Brain pericyte (primary cell): ENCODE results near the gene GLP2R.

Experiments
- DNase-seq: peaks from one replicate; pipeline ENCODE4 v3.0.0-alpha.2; 2012; ENCODE audit warnings: low read depth, low spot score

Gene GLP2R

DNA sequence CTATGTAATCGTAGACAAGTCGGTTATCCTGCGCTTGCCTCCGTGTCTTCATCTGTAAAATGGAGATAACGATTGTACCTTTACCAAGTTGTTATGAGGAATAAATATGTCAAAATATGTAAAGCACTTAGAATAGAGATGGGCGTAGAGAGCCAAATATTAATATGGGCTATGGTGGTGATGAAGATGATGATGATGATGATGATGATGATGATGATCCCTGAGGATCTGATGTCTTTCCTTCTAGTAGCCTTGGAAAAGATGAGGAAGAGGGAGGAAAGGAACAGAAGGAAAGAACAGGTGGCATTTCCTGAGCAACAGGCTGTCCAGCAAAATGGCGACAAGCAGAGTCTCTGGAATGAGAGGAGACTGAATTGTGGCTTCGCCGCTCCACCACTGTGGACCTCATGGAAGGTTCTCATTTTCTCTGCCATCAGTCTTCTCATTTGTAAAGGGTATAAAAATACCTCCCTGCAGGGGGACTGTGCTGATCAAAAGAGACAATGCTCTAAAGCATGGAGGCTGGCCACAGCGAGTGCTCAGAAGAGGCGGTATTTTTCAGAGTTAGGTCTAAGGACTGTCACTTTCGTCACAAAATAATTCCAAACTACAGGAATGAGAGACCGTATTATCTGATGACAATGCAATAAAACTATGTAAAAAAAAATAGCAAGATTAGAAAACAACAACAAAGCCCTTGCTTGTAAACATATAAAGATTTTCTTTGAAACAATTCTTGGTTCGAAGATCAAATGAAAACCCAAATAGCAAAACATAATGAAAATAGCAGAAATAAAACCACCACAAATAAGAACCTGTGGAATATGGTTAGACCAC is 96.5 kb downstream of the GLP2R start:
- DNase-seq, result no peak

DNA sequence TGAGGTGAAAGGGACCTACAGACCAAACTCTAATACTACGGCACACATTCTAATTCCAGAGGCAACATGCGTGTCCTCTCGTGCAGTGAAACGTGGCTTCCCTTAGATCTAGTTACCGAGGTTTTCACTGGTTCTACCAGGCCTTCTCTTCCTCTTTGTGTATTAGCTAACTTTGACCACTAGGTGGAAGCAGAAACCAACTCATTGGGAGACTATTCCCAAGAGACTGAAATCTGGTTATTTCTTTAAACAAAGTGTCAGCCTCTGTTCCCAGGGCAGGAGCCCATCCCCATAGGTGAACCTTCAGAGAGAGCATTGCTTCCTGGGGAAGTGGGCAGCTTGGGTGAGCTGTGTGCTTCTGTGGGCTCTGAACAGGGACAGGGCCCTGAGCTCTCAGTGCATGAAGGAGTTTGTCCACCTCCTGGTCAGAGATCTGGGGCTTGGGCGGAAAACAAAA is 99.0 kb downstream of the GLP2R start:
- peak; percentile 39 for DNase-seq

- no peak for DNase-seq
Observed at GRCh38 chr17:9925457-9925856, 99.7 kb downstream of the GLP2R start.

DNA sequence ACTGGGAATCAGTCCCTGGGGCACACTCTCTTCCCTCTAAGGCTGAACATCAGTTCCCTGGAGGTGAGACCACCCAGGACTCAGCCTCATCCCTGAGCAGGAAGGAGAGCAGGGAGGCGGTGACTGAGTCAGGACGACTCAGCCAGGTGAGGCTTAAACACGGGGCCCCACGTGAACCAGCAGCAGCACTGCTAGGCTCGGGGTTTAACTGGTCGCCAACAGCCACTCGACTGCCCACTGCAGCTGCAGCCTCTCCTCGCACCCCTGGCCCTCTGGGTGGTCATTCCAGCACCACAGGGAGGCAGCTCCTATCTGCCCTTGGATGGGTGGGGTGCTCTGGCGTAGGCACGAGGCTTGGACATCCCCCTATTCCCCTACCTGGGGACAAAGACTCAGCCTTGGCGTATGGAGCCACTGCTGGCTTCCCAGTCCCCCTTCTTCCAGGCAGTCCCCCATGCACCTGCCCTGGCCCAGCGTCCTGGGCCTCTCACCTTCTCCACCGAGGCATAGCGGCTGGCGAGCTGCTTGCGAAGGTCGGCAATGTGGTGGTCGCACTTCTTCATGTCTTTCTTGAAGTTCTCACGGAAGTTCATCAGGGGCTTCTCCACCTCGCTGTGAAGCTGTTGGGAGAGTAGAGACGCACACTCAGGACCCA is 100.6 kb downstream of the GLP2R start:
- no peak for DNase-seq

DNA sequence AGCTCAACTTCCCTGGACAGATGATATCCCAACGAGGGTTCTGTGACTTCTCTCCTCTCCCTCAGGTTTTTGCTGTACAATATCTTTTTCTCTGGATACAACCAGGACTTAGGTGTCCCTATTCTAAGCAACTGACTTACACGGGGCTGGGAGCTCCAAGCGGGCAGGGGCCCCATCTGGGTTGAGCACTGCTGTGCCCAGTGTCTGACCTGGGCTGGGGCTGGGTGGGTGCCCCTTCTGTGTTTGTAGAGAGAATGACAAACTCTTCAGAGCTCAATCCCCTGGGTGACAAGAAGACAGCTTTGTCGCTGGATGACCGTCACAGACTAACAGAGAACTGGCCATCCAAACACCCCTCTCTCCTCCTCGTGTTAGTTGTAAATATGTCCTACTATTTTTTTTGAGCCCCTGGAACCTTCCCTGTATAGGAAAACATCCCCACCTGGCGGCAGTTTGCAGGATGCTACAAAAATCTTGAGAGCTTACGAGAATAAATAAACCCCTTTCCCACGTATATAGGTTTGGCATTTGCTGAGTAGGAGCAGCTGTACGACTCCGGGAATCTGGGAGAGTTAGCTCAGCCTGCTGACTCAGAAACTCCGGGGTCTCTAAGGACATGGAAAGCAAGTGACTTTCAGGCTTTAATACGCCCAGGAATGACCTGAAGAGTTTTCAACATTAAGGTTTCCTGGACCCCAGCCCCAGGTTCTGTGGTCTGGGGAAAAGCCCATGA is 103.0 kb downstream of the GLP2R start:
- no peak for DNase-seq

- no peak for DNase-seq
Observed at GRCh38 chr17:9929871-9930270, 104.1 kb downstream of the GLP2R start.

GRCh38 chr17:9931144-9931741 is 105.5 kb downstream of the GLP2R start:
- no peak for DNase-seq

GRCh38 chr17:9932491-9932890 is 106.8 kb downstream of the GLP2R start:
- DNase-seq, result no peak

GRCh38 chr17:9934331-9934730 is 108.6 kb downstream of the GLP2R start:
- DNase-seq, result no peak

DNA sequence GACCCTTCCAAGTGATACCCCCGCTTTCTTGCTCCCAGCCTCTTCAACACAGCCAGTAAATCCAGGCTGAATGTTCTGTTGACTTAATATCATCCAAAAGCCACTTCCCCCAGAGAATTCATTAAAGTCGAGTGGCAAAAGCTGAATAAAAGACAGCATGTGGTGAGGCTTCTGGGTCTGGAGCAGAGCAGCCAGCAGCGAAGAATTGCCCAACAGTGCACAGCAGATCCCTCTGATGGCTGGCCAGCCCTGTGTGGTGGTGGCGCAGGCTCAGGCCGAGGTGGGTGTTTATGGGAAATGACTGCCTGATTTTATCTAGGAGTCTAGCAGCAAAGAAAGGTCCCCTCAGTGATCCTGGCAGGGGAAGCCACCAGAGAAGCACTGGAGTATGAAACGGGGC is 109.7 kb downstream of the GLP2R start:
- DNase-seq, result no peak

GRCh38 chr17:9936095-9936494 is 110.4 kb downstream of the GLP2R start:
- no peak for DNase-seq

DNA sequence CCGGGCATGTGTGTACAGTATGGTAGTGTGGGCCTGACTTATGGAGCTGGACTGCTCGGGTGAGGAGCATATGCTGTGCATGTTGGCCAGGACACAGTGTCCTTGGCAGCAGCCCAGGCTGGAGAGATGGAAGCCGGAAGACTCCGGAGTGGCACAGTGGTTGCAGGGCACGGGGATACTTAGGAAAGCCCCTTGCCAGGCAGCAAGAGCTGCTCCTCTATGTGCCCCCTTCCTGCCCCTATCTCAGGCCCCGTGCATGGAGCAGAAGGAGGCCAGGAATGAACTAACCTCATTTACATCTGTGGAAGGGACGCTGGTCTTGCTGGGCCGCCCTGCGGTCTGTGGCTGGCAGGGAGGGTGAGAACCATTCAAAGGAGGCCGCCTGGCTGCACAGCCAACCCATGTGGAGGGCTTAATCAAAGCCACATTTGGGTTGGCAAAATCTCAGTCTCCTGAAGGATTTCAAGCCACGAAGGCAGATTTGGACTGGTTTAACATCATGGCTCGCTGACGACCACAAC is 111.6 kb downstream of the GLP2R start:
- no peak for DNase-seq

DNA sequence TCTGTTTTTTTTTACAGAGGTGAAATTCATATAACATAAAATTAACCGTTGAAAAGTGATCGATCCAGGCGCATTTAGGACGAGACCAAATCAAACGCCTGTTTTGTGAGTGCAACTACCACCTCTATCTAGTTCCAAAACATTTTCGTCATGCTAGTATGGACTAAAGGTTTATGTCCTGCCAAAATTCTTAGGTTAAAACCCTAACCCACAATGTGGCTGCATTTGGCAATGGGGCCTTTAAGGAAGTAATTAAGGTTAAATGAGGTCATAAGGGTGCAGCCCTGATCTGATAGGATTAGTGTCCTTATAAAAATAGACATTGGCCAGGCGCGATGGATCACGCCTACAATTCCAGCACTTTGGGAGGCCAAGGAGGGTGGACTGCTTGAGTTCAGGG is 112.2 kb downstream of the GLP2R start:
- no peak for DNase-seq

- no peak for DNase-seq
Observed at GRCh38 chr17:9938764-9939163, 113.0 kb downstream of the GLP2R start.

GRCh38 chr17:9940841-9941240 is 115.1 kb downstream of the GLP2R start:
- DNase-seq, result no peak

- DNase-seq, result no peak
Observed at GRCh38 chr17:9941305-9941704, 115.6 kb downstream of the GLP2R start.
